Suprapubic skin (tissue), 4 donors: ENCODE results near the gene ATE1.

ENCODE experiments used
- EP300 ChIP-seq: sonication (generic); formaldehyde crosslinking; IDR thresholded peaks from one replicate; pipeline ENCODE4 v1.6.1; 2017; ENCODE audit warnings: antibody characterized with exemption
- POLR2A ChIP-seq, 2 donors: fragments of 450-650 bp; IDR thresholded peaks; one replicate each; pipeline ENCODE4 v1.6.1; 2017; ENCODE audit warnings: antibody characterized with exemption in 2 of 2, mild to moderate bottlenecking in 2 of 2, moderate library complexity in 2 of 2
- POLR2AphosphoS5 ChIP-seq, 3 donors: sonication (generic); formaldehyde crosslinking; IDR thresholded peaks; one replicate each; pipeline ENCODE4 v1.6.1; 2017; ENCODE audit warnings: antibody characterized with exemption in 3 of 3
- TF ChIP-seq, protein P1 (sequence below), 2 donors: fragments of 200-600 bp in 1 of 2; fragments of 450-650 bp in 1 of 2; sonication (generic) in 1 of 2; IDR thresholded peaks; one replicate each; pipeline ENCODE4 v1.5.1; 2016 to 2019; ENCODE audit warnings: antibody characterized with exemption in 2 of 2, mild to moderate bottlenecking in 1 of 2, moderate library complexity in 1 of 2

DNA sequence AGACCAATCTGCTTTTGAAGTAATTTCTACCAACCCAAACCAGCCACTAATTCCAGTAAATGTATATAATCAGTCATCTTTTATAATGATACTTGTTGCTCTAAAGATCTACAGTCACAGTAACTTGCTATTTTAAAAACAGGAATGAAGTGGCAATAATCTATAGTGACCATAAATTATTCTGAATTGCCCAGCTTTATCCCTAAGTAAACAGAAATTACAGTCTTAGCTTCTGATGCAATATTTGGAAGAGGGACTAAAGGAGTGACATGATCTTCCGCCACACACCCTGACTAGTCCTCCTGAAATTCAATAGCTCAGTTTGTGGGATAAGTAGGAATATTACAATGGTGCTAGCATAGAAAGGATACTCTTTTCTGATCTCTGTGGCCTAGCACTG, 96.1 kb downstream of the ATE1 start:
- TF ChIP-seq, protein P1, sequence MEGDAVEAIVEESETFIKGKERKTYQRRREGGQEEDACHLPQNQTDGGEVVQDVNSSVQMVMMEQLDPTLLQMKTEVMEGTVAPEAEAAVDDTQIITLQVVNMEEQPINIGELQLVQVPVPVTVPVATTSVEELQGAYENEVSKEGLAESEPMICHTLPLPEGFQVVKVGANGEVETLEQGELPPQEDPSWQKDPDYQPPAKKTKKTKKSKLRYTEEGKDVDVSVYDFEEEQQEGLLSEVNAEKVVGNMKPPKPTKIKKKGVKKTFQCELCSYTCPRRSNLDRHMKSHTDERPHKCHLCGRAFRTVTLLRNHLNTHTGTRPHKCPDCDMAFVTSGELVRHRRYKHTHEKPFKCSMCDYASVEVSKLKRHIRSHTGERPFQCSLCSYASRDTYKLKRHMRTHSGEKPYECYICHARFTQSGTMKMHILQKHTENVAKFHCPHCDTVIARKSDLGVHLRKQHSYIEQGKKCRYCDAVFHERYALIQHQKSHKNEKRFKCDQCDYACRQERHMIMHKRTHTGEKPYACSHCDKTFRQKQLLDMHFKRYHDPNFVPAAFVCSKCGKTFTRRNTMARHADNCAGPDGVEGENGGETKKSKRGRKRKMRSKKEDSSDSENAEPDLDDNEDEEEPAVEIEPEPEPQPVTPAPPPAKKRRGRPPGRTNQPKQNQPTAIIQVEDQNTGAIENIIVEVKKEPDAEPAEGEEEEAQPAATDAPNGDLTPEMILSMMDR (IDR thresholded peaks at IDR 0.05) = no peak
- TF ChIP-seq EP300 (no peak), POLR2AphosphoS5 (IDR thresholded peaks at IDR 0.05) (no peak), POLR2A (IDR thresholded peaks at IDR 0.05) (no peak)
